ENCODE results near the gene PAX5. TPM values are rescaled to one million over a fixed set of nuclear protein-coding genes. Genes with fewer than 3 reads are reported as not detected.
"Not testable (repeated sequence)": the region's sequence is repeated elsewhere in the genome, so short reads cannot be mapped to it uniquely, and the experiment has no call there.

Gene PAX5
- total RNA-seq, 1 experiment from 2014 or later, result 6.6 TPM

DNA sequence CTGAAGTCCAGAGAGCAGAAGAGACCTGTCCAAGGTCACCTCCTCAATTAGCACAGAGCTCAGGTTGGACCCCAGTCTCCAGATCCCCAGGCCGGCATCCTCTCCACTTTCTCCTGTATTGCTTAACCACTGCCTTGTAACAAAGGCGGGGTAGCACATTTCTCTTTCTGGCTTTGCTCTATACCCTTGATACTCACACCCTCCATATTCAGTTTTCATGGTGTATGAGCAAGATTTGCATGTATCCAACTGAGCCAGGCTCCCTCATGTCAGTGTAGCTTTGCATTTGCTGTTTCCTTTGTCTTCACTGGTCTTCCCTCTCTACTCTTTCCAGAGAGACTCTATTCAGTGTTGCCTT, 20.3 kb upstream of the PAX5 start:
- Mint-ChIP-seq H3K27ac (peak overlapping the region; percentile 82; the same call in 1 of the 2 replicates), H3K27me3 (ENCODE audit: low read depth) (peaks cover 11% of the 10 kb centered on the region), H3K4me1 (peaks cover 33% of the 10 kb centered on the region), H3K4me3 (peak overlapping the region; percentile 0; the same call in 1 of the 2 replicates)
- DNase-seq (ENCODE audit: low spot score); H3K9me3 Mint-ChIP-seq; POLR2A ChIA-PET; H3K36me3 Mint-ChIP-seq: not testable (repeated sequence)
- 0 out of 2 replicates have a peak, but pooled peaks have one; percentile 33 for TF ChIP-seq ZNF121 (CRISPR knock-in tag; IDR thresholded peaks at IDR 0.05)
- CTCF ChIA-PET, result interaction anchor here (0.9 to 1.4 kb wide), 3 partner anchors 9 to 180 kb away, joined by 3 to 4 read pairs (median 3); no protein-coding TSS in a partner anchor
- peak; percentile 62 for ATAC-seq

- Mint-ChIP-seq H3K4me1 (peaks cover 31% of the 10 kb centered on the region), H3K9me3 (no peaks in the 10 kb centered on the region), H3K4me3 (peak overlapping the region; percentile 20), H3K27me3 (ENCODE audit: low read depth) (peaks cover 11% of the 10 kb centered on the region), H3K27ac (peak overlapping the region; percentile 82), H3K36me3 (no peaks in the 10 kb centered on the region)
- ATAC-seq (peak; percentile 88), DNase-seq (ENCODE audit: low spot score) (no peak)
- TF ChIP-seq ZNF317 (CRISPR knock-in tag; IDR thresholded peaks at IDR 0.05; ENCODE audit: borderline replicate concordance, low read depth) (no peak), GRHL2 (CRISPR knock-in tag; IDR thresholded peaks at IDR 0.05; ENCODE audit: insufficient replicate concordance, severe bottlenecking) (no peak), JUN (CRISPR knock-in tag; IDR thresholded peaks at IDR 0.05) (no peak), NR3C1 (CRISPR knock-in tag; conservative IDR thresholded peaks at IDR 0.05; ENCODE audit: low read depth) (no peak), ZNF396 (CRISPR knock-in tag; IDR thresholded peaks at IDR 0.05; ENCODE audit: borderline replicate concordance) (no peak), ZNF425 (CRISPR knock-in tag; conservative IDR thresholded peaks at IDR 0.05) (no peak), GABPB1 (CRISPR knock-in tag; IDR thresholded peaks at IDR 0.05) (no peak), ZNF423 (CRISPR knock-in tag; IDR thresholded peaks at IDR 0.05) (no peak), ZNF219 (CRISPR knock-in tag; IDR thresholded peaks at IDR 0.05; ENCODE audit: borderline replicate concordance) (no peak), ZNF138 (CRISPR knock-in tag; conservative IDR thresholded peaks at IDR 0.05) (no peak), ATF6 (CRISPR knock-in tag; IDR thresholded peaks at IDR 0.05) (no peak), TEAD1 (CRISPR knock-in tag; IDR thresholded peaks at IDR 0.05) (no peak), ZNF671 (CRISPR knock-in tag; IDR thresholded peaks at IDR 0.05) (no peak), ZBTB21 (CRISPR knock-in tag; IDR thresholded peaks at IDR 0.05; ENCODE audit: borderline replicate concordance) (no peak), OVOL2 (CRISPR knock-in tag; IDR thresholded peaks at IDR 0.05; ENCODE audit: borderline replicate concordance) (no peak)
- TF ChIP-seq, protein P1, sequence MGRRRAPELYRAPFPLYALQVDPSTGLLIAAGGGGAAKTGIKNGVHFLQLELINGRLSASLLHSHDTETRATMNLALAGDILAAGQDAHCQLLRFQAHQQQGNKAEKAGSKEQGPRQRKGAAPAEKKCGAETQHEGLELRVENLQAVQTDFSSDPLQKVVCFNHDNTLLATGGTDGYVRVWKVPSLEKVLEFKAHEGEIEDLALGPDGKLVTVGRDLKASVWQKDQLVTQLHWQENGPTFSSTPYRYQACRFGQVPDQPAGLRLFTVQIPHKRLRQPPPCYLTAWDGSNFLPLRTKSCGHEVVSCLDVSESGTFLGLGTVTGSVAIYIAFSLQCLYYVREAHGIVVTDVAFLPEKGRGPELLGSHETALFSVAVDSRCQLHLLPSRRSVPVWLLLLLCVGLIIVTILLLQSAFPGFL (CRISPR knock-in tag; IDR thresholded peaks at IDR 0.05; ENCODE audit: borderline replicate concordance), result no peak
- TF ChIP-seq, protein P2, sequence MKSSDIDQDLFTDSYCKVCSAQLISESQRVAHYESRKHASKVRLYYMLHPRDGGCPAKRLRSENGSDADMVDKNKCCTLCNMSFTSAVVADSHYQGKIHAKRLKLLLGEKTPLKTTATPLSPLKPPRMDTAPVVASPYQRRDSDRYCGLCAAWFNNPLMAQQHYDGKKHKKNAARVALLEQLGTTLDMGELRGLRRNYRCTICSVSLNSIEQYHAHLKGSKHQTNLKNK (CRISPR knock-in tag; IDR thresholded peaks at IDR 0.05), result no peak
- POLR2A ChIA-PET, result interaction anchor here (0.6 kb wide), 1 partner anchor 27 kb away, joined by 3 read pairs; no protein-coding TSS in a partner anchor
- CTCF ChIA-PET, result interaction anchor here (0.9 to 1.4 kb wide), 3 partner anchors 9 to 180 kb away, joined by 3 to 4 read pairs (median 3); no protein-coding TSS in a partner anchor
These were observed 19.8 kb upstream of the PAX5 start for GRCh38 chr9:37053684-37054362.

Data from WTC11 (cell line).